ENCODE results near the gene DGCR2.
"Not testable (repeated sequence)": the region's sequence is repeated elsewhere in the genome, so short reads cannot be mapped to it uniquely, and the experiment has no call there.

DNA sequence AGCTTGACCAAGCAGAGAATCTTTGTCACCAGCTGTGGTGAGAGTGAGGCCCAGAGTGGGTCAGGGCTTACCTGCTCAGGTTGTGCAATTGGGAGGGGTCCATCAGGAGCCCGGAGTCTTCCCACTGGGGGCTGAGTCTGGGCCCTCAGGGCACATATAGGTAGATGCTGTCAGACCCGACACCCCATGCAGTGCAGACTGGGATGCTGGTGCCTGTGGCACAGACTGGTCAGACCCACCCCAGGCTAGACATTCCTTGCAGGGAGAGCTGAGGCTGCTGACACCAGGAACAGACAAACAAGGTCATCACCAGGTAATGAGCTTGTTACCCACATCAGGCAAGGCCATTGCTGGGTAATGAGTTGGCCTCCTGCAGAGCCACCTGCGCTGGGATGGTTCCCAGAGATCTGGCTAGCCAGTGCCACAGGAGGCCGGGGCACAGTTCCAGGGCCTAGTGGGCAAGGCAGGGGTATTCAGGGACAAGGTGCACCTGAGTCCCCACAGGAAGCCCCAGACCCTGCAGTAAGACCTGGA lies 97.2 kb downstream of the DGCR2 start:
- TF ChIP-seq, protein P1, sequence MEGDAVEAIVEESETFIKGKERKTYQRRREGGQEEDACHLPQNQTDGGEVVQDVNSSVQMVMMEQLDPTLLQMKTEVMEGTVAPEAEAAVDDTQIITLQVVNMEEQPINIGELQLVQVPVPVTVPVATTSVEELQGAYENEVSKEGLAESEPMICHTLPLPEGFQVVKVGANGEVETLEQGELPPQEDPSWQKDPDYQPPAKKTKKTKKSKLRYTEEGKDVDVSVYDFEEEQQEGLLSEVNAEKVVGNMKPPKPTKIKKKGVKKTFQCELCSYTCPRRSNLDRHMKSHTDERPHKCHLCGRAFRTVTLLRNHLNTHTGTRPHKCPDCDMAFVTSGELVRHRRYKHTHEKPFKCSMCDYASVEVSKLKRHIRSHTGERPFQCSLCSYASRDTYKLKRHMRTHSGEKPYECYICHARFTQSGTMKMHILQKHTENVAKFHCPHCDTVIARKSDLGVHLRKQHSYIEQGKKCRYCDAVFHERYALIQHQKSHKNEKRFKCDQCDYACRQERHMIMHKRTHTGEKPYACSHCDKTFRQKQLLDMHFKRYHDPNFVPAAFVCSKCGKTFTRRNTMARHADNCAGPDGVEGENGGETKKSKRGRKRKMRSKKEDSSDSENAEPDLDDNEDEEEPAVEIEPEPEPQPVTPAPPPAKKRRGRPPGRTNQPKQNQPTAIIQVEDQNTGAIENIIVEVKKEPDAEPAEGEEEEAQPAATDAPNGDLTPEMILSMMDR (IDR thresholded peaks at IDR 0.05) = not testable (repeated sequence)
- not testable (repeated sequence) for TF ChIP-seq EP300, POLR2A (IDR thresholded peaks at IDR 0.05)
